Right lobe of liver (tissue), 6 donors: ENCODE data around the gene ZNF534. TPM values are rescaled to one million over a fixed set of nuclear protein-coding genes. Genes with fewer than 3 reads are reported as not detected.

ENCODE experiments used
- ATAC-seq, 4 donors: fragments of 200-7000 bp; cut with Tn5 transposase; one replicate each; pipeline ENCODE4 v1.9.1; 2020; ENCODE audit warnings: mild to moderate bottlenecking in 4 of 4, moderate library complexity in 4 of 4
- DNase-seq, 3 donors: peaks; one replicate each; pipeline ENCODE4 v3.0.0-alpha.2; 2020
- H3K27ac ChIP-seq, 3 donors: fragments of 200-600 bp; one replicate each; pipeline ENCODE4 v1.8.0; 2022
- H3K27me3 ChIP-seq, 2 donors: fragments of 200-600 bp; one replicate each; pipeline ENCODE4 v1.8.0; 2022
- H3K36me3 ChIP-seq, 4 donors: fragments of 200-600 bp; sonication (generic) in 1 of 4; one replicate each; pipeline versions ENCODE4 v1.5.1 to v1.8.0; 2017 to 2022; ENCODE audit warnings: control low read depth in 1 of 4
- H3K4me1 ChIP-seq, 4 donors: fragments of 200-600 bp; sonication (generic) in 1 of 4; one replicate each; pipeline versions ENCODE4 v1.5.1 to v1.8.0; 2017 to 2022; ENCODE audit warnings: control low read depth in 1 of 4
- H3K4me3 ChIP-seq, 3 donors: fragments of 200-600 bp; one replicate each; pipeline ENCODE4 v1.8.0; 2022
- H3K9me3 ChIP-seq, 4 donors: fragments of 200-600 bp; sonication (generic) in 1 of 4; one replicate each; pipeline versions ENCODE4 v1.5.1 to v1.8.0; 2017 to 2022; ENCODE audit warnings: control low read depth in 1 of 4
- CTCF ChIP-seq, 4 donors: fragments of 200-600 bp in 3 of 4; fragments of 450-650 bp in 1 of 4; IDR thresholded peaks; one replicate each; pipeline versions ENCODE4 v1.5.1 to v1.8.0; 2016 to 2022; ENCODE audit warnings: antibody characterized with exemption in 4 of 4, mild to moderate bottlenecking in 2 of 4
- POLR2A ChIP-seq: fragments of 450-650 bp; IDR thresholded peaks from one replicate; pipeline ENCODE4 v1.6.1; 2017; ENCODE audit warnings: antibody characterized with exemption, mild to moderate bottlenecking
- WGBS: methylation state at CpG from one replicate; pipeline ENCODE4 v1.1.6; 2018; ENCODE audit warnings: low coverage, low lambda C conversion rate; ENCODE audit not compliant: insufficient coverage; ENCODE audit errors: missing lambda C conversion rate; 5-methylcytosine and 5-hydroxymethylcytosine counted together
- intact Hi-C, 2 donors: fragments of 100-400 bp; cut with DNase I; formaldehyde crosslinking; loops; one replicate each; pipeline versions ENCODE4 v1.11.2 to v1.14.1; 2022
- long read RNA-seq: library from polyadenylated mRNA; unstranded; transcript quantifications from one replicate; pipeline ENCODE4 v2.0.0, GENCODE V29; 2019
- total RNA-seq, 6 experiments: library from RNA; depleted of rRNA in 2 of 6; stranded (reverse); fragments of >200 nt in 2 of 6; fragmentation: NEBNext Ultra II Directional in 3 of 6; extraction: Animal tissue kit (Norgen Biotek cat#: 25700) in 3 of 6; gene quantifications; one replicate each; pipeline versions ENCODE4 v1.1.0 to v1.2.4, GENCODE V29; 2016 to 2023
- donor health status: DM: no; HTN: yes; CAD: no.
- donor health status: DM: no; HTN: no; CAD: no.
- donor health status: DM: no; HTN: no; CAD: no.
- donor health status: DM: no; HTN: yes; CAD: no.
- donor health status: DM: no; HTN: yes; CAD: no.

The ZNF534 gene
- under 1 TPM in 1 of 6 experiments, not detected in 5; 0.13 TPM for total RNA-seq
- long read RNA-seq = 0 reads

- no peak for DNase-seq
- Histone ChIP-seq H3K4me1 (no peaks in the 10 kb centered on the region), H3K4me3 (no peak within 1 kb of the TSS), H3K9me3 (peaks cover 0 to 2% (median 0%) of the 10 kb centered on the region in 4 donors), H3K36me3 (no peaks in the 10 kb centered on the region), H3K27ac (no peak within 1 kb of the TSS), H3K27me3 (no peaks in the 10 kb centered on the region)
- 61% methylated on average over 22 of the region's 27 CpGs for WGBS
- intact Hi-C loops = no loop called here
- TF ChIP-seq CTCF (IDR thresholded peaks at IDR 0.05) (no peak), POLR2A (no peak)
- ATAC-seq = no peak
Observed at GRCh38 chr19:52428937-52429336, at the start of gene ZNF534. Gene ZNF534, plus strand, starts transcription at chr19:52429148. Its CDS starts 2,327 bp downstream, at chr19:52431475.

GRCh38 chr19:52391135-52391534 is 37.8 kb upstream of the ZNF534 start:
- intact Hi-C loops = no loop called here
- no peak overlapping the region for H3K27ac ChIP-seq
- no peaks in the 10 kb centered on the region for H3K36me3 ChIP-seq
- peaks cover 0 to 12% (median 4%) of the 10 kb centered on the region in 4 donors for H3K9me3 ChIP-seq
- no peak for ATAC-seq
- DNase-seq = no peak
- H3K4me3 ChIP-seq = no peak overlapping the region
- no peaks in the 10 kb centered on the region for H3K4me1 ChIP-seq
- WGBS = no CpG with 5 or more reads among the region's 1 CpG
- TF ChIP-seq CTCF (IDR thresholded peaks at IDR 0.05) = no peak
- TF ChIP-seq POLR2A = no peak
- no peaks in the 10 kb centered on the region for H3K27me3 ChIP-seq

- Histone ChIP-seq H3K36me3 (peaks cover 0 to 9% (median 0%) of the 10 kb centered on the region in 4 donors), H3K27ac (peak within 1 kb of the TSS in 2 of 3 donors; percentile 5 to 36), H3K9me3 (peaks cover 0 to 3% (median 0%) of the 10 kb centered on the region in 4 donors), H3K4me3 (peak within 1 kb of the TSS; percentile 54 to 75 (median 54)), H3K27me3 (no peaks in the 10 kb centered on the region), H3K4me1 (no peaks in the 10 kb centered on the region)
- DNase-seq = peak; percentile 94 to 96 (median 94)
- WGBS = 1% methylated on average over 12 of the region's 36 CpGs
- ATAC-seq = peak; percentile 98 to 100 (median 100)
- TF ChIP-seq CTCF (IDR thresholded peaks at IDR 0.05) (no peak), POLR2A (peak; percentile 23)
- intact Hi-C loops = no loop called here
Observed at GRCh38 chr19:52397310-52398080, 31.5 kb upstream of the ZNF534 start, which contains the start of gene ZNF528. Gene ZNF528, plus strand, starts transcription at chr19:52397849. Its CDS starts 4,165 bp downstream, at chr19:52402014.

GRCh38 chr19:52398081-52398441 is 30.9 kb upstream of the ZNF534 start:
- H3K4me3 ChIP-seq = peak overlapping the region; percentile 54 to 75 (median 54)
- ATAC-seq = peak; percentile 16 to 30 (median 28)
- DNase-seq = no peak
- peaks cover 0 to 11% (median 0%) of the 10 kb centered on the region in 4 donors for H3K36me3 ChIP-seq
- peak overlapping the region in 1 of 3 donors; percentile 36 for H3K27ac ChIP-seq
- H3K9me3 ChIP-seq = peaks cover 0 to 3% (median 0%) of the 10 kb centered on the region in 4 donors
- intact Hi-C loops = no loop called here
- no peaks in the 10 kb centered on the region for H3K27me3 ChIP-seq
- whole genome bisulfite sequencing = 6% methylated on average over 14 of the region's 14 CpGs
- no peaks in the 10 kb centered on the region for H3K4me1 ChIP-seq
- TF ChIP-seq CTCF (IDR thresholded peaks at IDR 0.05) (no peak), POLR2A (no peak)
